Body of pancreas (tissue), 4 donors: ENCODE data around the gene PI4K2A. TPM values are rescaled to one million over a fixed set of nuclear protein-coding genes. Genes with fewer than 3 reads are reported as not detected.

Source experiments
- ATAC-seq: fragments of 150-250 bp; one replicate; pipeline ENCODE4 v1.9.1; 2016
- DNase-seq, 4 donors: peaks; one replicate each; pipeline ENCODE4 v3.0.0-alpha.2; 2019
- H3K27ac ChIP-seq, 4 donors: fragments of 200-600 bp; sonication (generic); 1 replicate in 3 of 4; 2 replicates in 1 of 4; pipeline versions ENCODE4 v1.5.1 to v1.6.1; 2016 to 2019; ENCODE audit warnings: mild to moderate bottlenecking in 1 of 4, mixed read lengths in 1 of 4, moderate library complexity in 1 of 4
- H3K27me3 ChIP-seq, 2 donors: fragments of 200-600 bp; sonication (generic); one replicate each; pipeline ENCODE4 v1.6.0; 2016; ENCODE audit warnings: mild to moderate bottlenecking in 1 of 2
- H3K36me3 ChIP-seq, 2 donors: fragments of 200-600 bp; sonication (generic); replicated peaks in 1 of 2; 2 replicates each; pipeline ENCODE4 v1.5.1; 2016; ENCODE audit warnings: low read depth in 2 of 2; ENCODE audit not compliant: insufficient read depth in 1 of 2
- H3K4me1 ChIP-seq: fragments of 200-600 bp; sonication (generic); one replicate; pipeline ENCODE4 v1.6.0; 2016
- H3K4me3 ChIP-seq, 2 donors: fragments of 200-600 bp; sonication (generic); 1 replicate in 1 of 2; 2 replicates in 1 of 2; pipeline ENCODE4 v1.5.1; 2016 to 2019
- H3K9me3 ChIP-seq, 3 donors: fragments of 200-600 bp; sonication (generic); 1 replicate in 2 of 3; 2 replicates in 1 of 3; pipeline ENCODE4 v1.5.1; 2016
- CTCF ChIP-seq, 7 experiments: fragments of 450-650 bp in 4 of 7; fragments of 200-600 bp in 3 of 7; sonication (generic) in 3 of 7; IDR thresholded peaks; one replicate each; pipeline ENCODE4 v1.5.1; 2016 to 2019; ENCODE audit warnings: antibody characterized with exemption in 7 of 7
- POLR2A ChIP-seq, 3 donors: fragments of 450-650 bp; IDR thresholded peaks; one replicate each; pipeline ENCODE4 v1.6.1; 2016; ENCODE audit warnings: antibody characterized with exemption in 3 of 3, mild to moderate bottlenecking in 2 of 3
- WGBS, 2 donors: methylation state at CpG; one replicate each; pipeline ENCODE4 v1.1.5; 2017; 5-methylcytosine and 5-hydroxymethylcytosine counted together
- intact Hi-C: fragments of 100-400 bp; cut with DNase I; formaldehyde crosslinking; loops from one replicate; pipeline ENCODE4 v1.15.1; 2023
- total RNA-seq, 2 donors: library from RNA; depleted of rRNA; stranded (reverse); fragments of >200 nt; gene quantifications; one replicate each; pipeline ENCODE4 v1.1.0, GENCODE V29; 2016

The PI4K2A gene
- total RNA-seq, 2 donors from 2014 or later, result 3.6 to 5.7 TPM

GRCh38 chr10:97708167-97708566 is 67.7 kb downstream of the PI4K2A start:
- Histone ChIP-seq H3K27me3 (no peaks in the 10 kb centered on the region), H3K4me3 (no peak overlapping the region), H3K36me3 (no peaks in the 10 kb centered on the region), H3K9me3 (no peaks in the 10 kb centered on the region), H3K27ac (no peak overlapping the region), H3K4me1 (peaks cover 4% of the 10 kb centered on the region)
- WGBS, 2 donors, result 75 to 77% methylated on average over 2 of the region's 2 CpGs
- no peak for ATAC-seq
- no peak for TF ChIP-seq POLR2A (IDR thresholded peaks at IDR 0.05)
- no peak for TF ChIP-seq CTCF (IDR thresholded peaks at IDR 0.05)
- DNase-seq, result no peak
- intact Hi-C loops, result no loop called here

GRCh38 chr10:97708976-97709946 is 68.8 kb downstream of the PI4K2A start:
- no peaks in the 10 kb centered on the region for H3K36me3 ChIP-seq
- ATAC-seq (peak; percentile 16), DNase-seq (peak; percentile 71 to 77 (median 74))
- WGBS, 2 donors, result 33 to 37% methylated on average over 18 of the region's 18 CpGs
- TF ChIP-seq CTCF (IDR thresholded peaks at IDR 0.05), result peak; percentile 42 to 65 (median 59)
- no peak for TF ChIP-seq POLR2A (IDR thresholded peaks at IDR 0.05)
- H3K4me1 ChIP-seq, result peaks cover 10% of the 10 kb centered on the region
- H3K9me3 ChIP-seq, result no peaks in the 10 kb centered on the region
- no peaks in the 10 kb centered on the region for H3K27me3 ChIP-seq
- no peak overlapping the region for H3K27ac ChIP-seq
- H3K4me3 ChIP-seq, result no peak overlapping the region
- intact Hi-C loops, result no loop called here

- Histone ChIP-seq H3K27ac (no peak overlapping the region), H3K4me1 (peaks cover 20% of the 10 kb centered on the region), H3K27me3 (no peaks in the 10 kb centered on the region), H3K9me3 (no peaks in the 10 kb centered on the region), H3K4me3 (no peak overlapping the region), H3K36me3 (no peaks in the 10 kb centered on the region)
- intact Hi-C loops, result no loop called here
- TF ChIP-seq POLR2A (IDR thresholded peaks at IDR 0.05), result no peak
- TF ChIP-seq CTCF (IDR thresholded peaks at IDR 0.05), result no peak
- 82 to 83% methylated on average over 7 to 9 of the region's 9 CpGs for WGBS, 2 donors
- ATAC-seq (no peak), DNase-seq (no peak)
Observed at GRCh38 chr10:97711640-97712572, 71.4 kb downstream of the PI4K2A start.

GRCh38 chr10:97713339-97713825 is 72.9 kb downstream of the PI4K2A start, which contains the start of gene MARVELD1:
TSS of gene MARVELD1 (plus strand) at chr10:97713730. CDS start at chr10:97713877, 147 bp downstream.
- 21% methylated on average over 35 to 36 of the region's 37 CpGs for WGBS, 2 donors
- no peaks in the 10 kb centered on the region for H3K9me3 ChIP-seq
- H3K27me3 ChIP-seq, result no peaks in the 10 kb centered on the region
- H3K27ac ChIP-seq, result peak within 1 kb of the TSS; percentile 54 to 86 (median 82)
- peak within 1 kb of the TSS; percentile 21 to 52 for H3K4me3 ChIP-seq
- ATAC-seq (peak; percentile 25), DNase-seq (peak; percentile 33 to 46 (median 40))
- intact Hi-C loops, result no loop called here
- peaks cover 29% of the 10 kb centered on the region for H3K4me1 ChIP-seq
- no peaks in the 10 kb centered on the region for H3K36me3 ChIP-seq
- no peak for TF ChIP-seq CTCF (IDR thresholded peaks at IDR 0.05)
- no peak for TF ChIP-seq POLR2A (IDR thresholded peaks at IDR 0.05)
